ENCODE results near the gene NEK5. TPM values are rescaled to one million over a fixed set of nuclear protein-coding genes. Genes with fewer than 3 reads are reported as not detected.

The NEK5 gene
- total RNA-seq, 6 experiments from 2014 or later, result 0.06 TPM; not detected in 5

- intact Hi-C loops (cut with DNase I), result loop anchor here (5.0 to 10.0 kb wide), 3 partner anchors 123 to 233 kb away; no protein-coding TSS in a partner anchor
- peaks cover 0 to 12% (median 0%) of the 10 kb centered on the region in 4 donors for H3K4me1 ChIP-seq
These were observed 830 bp downstream of the NEK5 start for GRCh38 chr13:52127783-52128702.

GRCh38 chr13:52127378-52127777, 1.5 kb downstream of the NEK5 start:
- intact Hi-C loops (cut with DNase I), result loop anchor here (5.0 to 10.0 kb wide), 3 partner anchors 123 to 233 kb away; no protein-coding TSS in a partner anchor
- ATAC-seq (no peak), DNase-seq (no peak)
- WGBS (ENCODE audit: insufficient coverage, low coverage, low lambda C conversion rate, missing lambda C conversion rate), result 25% methylated on average over 6 of the region's 6 CpGs
- peaks cover 0 to 12% (median 0%) of the 10 kb centered on the region in 4 donors for H3K4me1 ChIP-seq
- H3K9me3 ChIP-seq, result no peaks in the 10 kb centered on the region
- H3K27ac ChIP-seq, result no peak overlapping the region
- no peak overlapping the region for H3K4me3 ChIP-seq
- no peaks in the 10 kb centered on the region for H3K27me3 ChIP-seq
- TF ChIP-seq CTCF (IDR thresholded peaks at IDR 0.05) (no peak), POLR2A (IDR thresholded peaks at IDR 0.05) (no peak)
- no peaks in the 10 kb centered on the region for H3K36me3 ChIP-seq

More at GRCh38 chr13:52127783-52128702, 830 bp downstream of the NEK5 start:
- Histone ChIP-seq H3K9me3 (no peaks in the 10 kb centered on the region), H3K27ac (no peak overlapping the region), H3K4me3 (peak overlapping the region; percentile 74 to 77 (median 75)), H3K27me3 (no peaks in the 10 kb centered on the region), H3K36me3 (peaks cover 0 to 5% (median 0%) of the 10 kb centered on the region in 4 donors)
- peak; percentile 85 to 88 (median 86) for TF ChIP-seq CTCF (IDR thresholded peaks at IDR 0.05)
- TF ChIP-seq POLR2A (IDR thresholded peaks at IDR 0.05), result no peak
- ATAC-seq (peak; percentile 84 to 90 (median 88)), DNase-seq (peak in 2 of 3 donors; percentile 41 to 67)
- WGBS (ENCODE audit: insufficient coverage, low coverage, low lambda C conversion rate, missing lambda C conversion rate), result 1% methylated on average over 32 of the region's 33 CpGs

GRCh38 chr13:52125547-52125946, 3.3 kb downstream of the NEK5 start:
- Histone ChIP-seq H3K4me1 (peaks cover 0 to 12% (median 0%) of the 10 kb centered on the region in 4 donors), H3K27me3 (no peaks in the 10 kb centered on the region), H3K9me3 (no peaks in the 10 kb centered on the region), H3K36me3 (no peaks in the 10 kb centered on the region), H3K4me3 (no peak overlapping the region), H3K27ac (no peak overlapping the region)
- DNase-seq (no peak), ATAC-seq (no peak)
- 75% methylated on average over 3 of the region's 3 CpGs for WGBS (ENCODE audit: insufficient coverage, low coverage, low lambda C conversion rate, missing lambda C conversion rate)
- no peak for TF ChIP-seq CTCF (IDR thresholded peaks at IDR 0.05)
- TF ChIP-seq POLR2A (IDR thresholded peaks at IDR 0.05), result no peak
- intact Hi-C loops (cut with DNase I), result loop anchor here (5.0 to 10.0 kb wide), 3 partner anchors 121 to 231 kb away; no protein-coding TSS in a partner anchor

- Histone ChIP-seq H3K9me3 (no peaks in the 10 kb centered on the region), H3K36me3 (no peaks in the 10 kb centered on the region), H3K27ac (no peak overlapping the region), H3K27me3 (no peaks in the 10 kb centered on the region), H3K4me3 (no peak overlapping the region), H3K4me1 (no peaks in the 10 kb centered on the region)
- no peak for DNase-seq
- ATAC-seq, result no peak
- WGBS (ENCODE audit: insufficient coverage, low coverage, low lambda C conversion rate, missing lambda C conversion rate), result 69% methylated on average over 2 of the region's 3 CpGs
- TF ChIP-seq CTCF (IDR thresholded peaks at IDR 0.05) (no peak), POLR2A (IDR thresholded peaks at IDR 0.05) (no peak)
- intact Hi-C loops (cut with DNase I), result no loop called here
These were observed 10.3 kb downstream of the NEK5 start for GRCh38 chr13:52118595-52118994.
